Astrocyte (in vitro differentiated cells and primary cell): ENCODE measurements around the gene LILRA1.

Experiments used
- EZH2 ChIP-seq: IDR thresholded peaks from 2 replicates; pipeline ENCODE4 v1.6.1; 2012; ENCODE audit warnings: mild to moderate bottlenecking, low read length, inconsistent platforms; ENCODE audit not compliant: insufficient read depth
- TF ChIP-seq, protein P1 (sequence below): IDR thresholded peaks from 2 replicates; pipeline ENCODE4 v1.5.1; 2011; ENCODE audit warnings: low read depth, mild to moderate bottlenecking, inconsistent platforms, low read length, moderate library complexity; ENCODE audit not compliant: insufficient read depth

DNA sequence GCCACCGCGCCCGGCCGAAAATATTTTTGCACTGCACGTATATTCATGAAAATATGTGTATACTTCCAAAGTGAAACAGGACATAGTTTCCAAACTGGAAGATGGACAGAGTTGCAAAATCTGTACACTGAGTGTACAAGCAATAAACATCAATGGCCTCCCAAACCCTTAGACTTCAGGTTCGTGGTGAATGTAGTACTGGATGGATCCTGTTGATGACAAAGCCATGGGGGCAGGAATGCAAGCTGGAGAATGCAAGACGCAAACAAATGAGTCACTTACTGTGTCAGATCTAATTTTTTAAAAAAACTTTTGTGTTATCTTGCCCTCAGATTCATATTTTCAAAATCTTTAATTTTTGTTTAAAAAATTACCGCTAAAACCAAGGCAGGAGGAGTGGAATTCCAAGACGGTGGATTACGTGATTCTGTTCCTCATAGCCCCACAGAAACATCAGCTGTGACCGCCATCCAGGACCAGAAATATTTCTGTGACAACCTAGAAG is 32.5 kb upstream of the LILRA1 start:
- TF ChIP-seq, protein P1, sequence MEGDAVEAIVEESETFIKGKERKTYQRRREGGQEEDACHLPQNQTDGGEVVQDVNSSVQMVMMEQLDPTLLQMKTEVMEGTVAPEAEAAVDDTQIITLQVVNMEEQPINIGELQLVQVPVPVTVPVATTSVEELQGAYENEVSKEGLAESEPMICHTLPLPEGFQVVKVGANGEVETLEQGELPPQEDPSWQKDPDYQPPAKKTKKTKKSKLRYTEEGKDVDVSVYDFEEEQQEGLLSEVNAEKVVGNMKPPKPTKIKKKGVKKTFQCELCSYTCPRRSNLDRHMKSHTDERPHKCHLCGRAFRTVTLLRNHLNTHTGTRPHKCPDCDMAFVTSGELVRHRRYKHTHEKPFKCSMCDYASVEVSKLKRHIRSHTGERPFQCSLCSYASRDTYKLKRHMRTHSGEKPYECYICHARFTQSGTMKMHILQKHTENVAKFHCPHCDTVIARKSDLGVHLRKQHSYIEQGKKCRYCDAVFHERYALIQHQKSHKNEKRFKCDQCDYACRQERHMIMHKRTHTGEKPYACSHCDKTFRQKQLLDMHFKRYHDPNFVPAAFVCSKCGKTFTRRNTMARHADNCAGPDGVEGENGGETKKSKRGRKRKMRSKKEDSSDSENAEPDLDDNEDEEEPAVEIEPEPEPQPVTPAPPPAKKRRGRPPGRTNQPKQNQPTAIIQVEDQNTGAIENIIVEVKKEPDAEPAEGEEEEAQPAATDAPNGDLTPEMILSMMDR: no peak
- no peak for TF ChIP-seq EZH2
